Transverse colon (tissue), 4 donors: ENCODE results near the gene USP47. TPM values are rescaled to one million over a fixed set of nuclear protein-coding genes. Genes with fewer than 3 reads are reported as not detected.

Experiments
- DNase-seq: peaks from one replicate; pipeline ENCODE4 v3.0.0-alpha.2; 2019
- H3K27ac ChIP-seq, 4 donors: fragments of 200-600 bp; sonication (generic); 2 replicates each; pipeline ENCODE4 v1.5.1; 2016 to 2018; ENCODE audit warnings: inconsistent platforms in 4 of 4
- H3K27me3 ChIP-seq: fragments of 200-600 bp; sonication (generic); 2 replicates; pipeline ENCODE4 v1.5.1; 2017; ENCODE audit warnings: inconsistent platforms
- H3K36me3 ChIP-seq, 4 donors: fragments of 200-600 bp; sonication (generic); 2 replicates each; pipeline ENCODE4 v1.5.1; 2017 to 2019; ENCODE audit warnings: inconsistent platforms in 4 of 4
- H3K4me1 ChIP-seq, 4 donors: fragments of 200-600 bp; sonication (generic); 2 replicates each; pipeline ENCODE4 v1.5.1; 2017 to 2020; ENCODE audit warnings: inconsistent platforms in 4 of 4
- H3K4me3 ChIP-seq, 4 donors: fragments of 200-600 bp; sonication (generic); 1 replicate in 1 of 4; 2 replicates in 3 of 4; pipeline versions ENCODE4 v1.5.1 to v1.6.1; 2017 to 2019; ENCODE audit warnings: inconsistent platforms in 4 of 4
- H3K9me3 ChIP-seq, 2 donors: fragments of 200-600 bp; sonication (generic); 2 replicates each; pipeline ENCODE4 v1.5.1; 2017 to 2019; ENCODE audit warnings: inconsistent platforms in 2 of 2
- EP300 ChIP-seq: sonication (generic); formaldehyde crosslinking; IDR thresholded peaks from one replicate; pipeline ENCODE4 v1.6.1; 2017; ENCODE audit warnings: antibody characterized with exemption, low read depth
- POLR2A ChIP-seq: fragments of 450-650 bp; IDR thresholded peaks from one replicate; pipeline ENCODE4 v1.6.1; 2016; ENCODE audit warnings: antibody characterized with exemption, mild to moderate bottlenecking, moderate library complexity
- POLR2AphosphoS5 ChIP-seq, 3 donors: sonication (generic); formaldehyde crosslinking; IDR thresholded peaks; one replicate each; pipeline ENCODE4 v1.6.1; 2016; ENCODE audit warnings: antibody characterized with exemption in 3 of 3
- WGBS, 2 donors: methylation state at CpG; one replicate each; pipeline ENCODE4 v1.1.5; 2018; ENCODE audit warnings: low coverage in 1 of 2; 5-methylcytosine and 5-hydroxymethylcytosine counted together
- in situ Hi-C, 4 donors: fragments of 200-750 bp; cut with MboI; loops; one replicate each; pipeline versions ENCODE4 v1.15.0 to v1.15.1; 2017; ENCODE audit warnings: low sequenced_read_pairs in 3 of 4, low pct_ligation_motif_present in 1 of 4, low pct_unique_long_range_greater_than_20kb in 1 of 4
- intact Hi-C: fragments of 100-400 bp; cut with DNase I; formaldehyde crosslinking; loops from one replicate; pipeline ENCODE4 v1.15.1; 2023; ENCODE audit warnings: low total_unique reads
- total RNA-seq, 4 donors: library from RNA; depleted of rRNA; stranded (reverse); fragments of >200 nt; gene quantifications; one replicate each; pipeline ENCODE4 v1.1.0, GENCODE V29; 2016
- TF ChIP-seq, protein P1 (sequence below), 5 experiments: fragments of 200-600 bp in 3 of 5; fragments of 450-650 bp in 2 of 5; sonication (generic) in 3 of 5; IDR thresholded peaks; 1 replicate in 2 of 5; 2 replicates in 3 of 5; pipeline ENCODE4 v1.5.1; 2016 to 2017; ENCODE audit warnings: antibody characterized with exemption in 5 of 5, inconsistent platforms in 3 of 5, mild to moderate bottlenecking in 2 of 5, moderate library complexity in 1 of 5

USP47 gene
- total RNA-seq, 4 donors from 2014 or later = 42.6 to 85.1 (median 57.3) TPM

DNA sequence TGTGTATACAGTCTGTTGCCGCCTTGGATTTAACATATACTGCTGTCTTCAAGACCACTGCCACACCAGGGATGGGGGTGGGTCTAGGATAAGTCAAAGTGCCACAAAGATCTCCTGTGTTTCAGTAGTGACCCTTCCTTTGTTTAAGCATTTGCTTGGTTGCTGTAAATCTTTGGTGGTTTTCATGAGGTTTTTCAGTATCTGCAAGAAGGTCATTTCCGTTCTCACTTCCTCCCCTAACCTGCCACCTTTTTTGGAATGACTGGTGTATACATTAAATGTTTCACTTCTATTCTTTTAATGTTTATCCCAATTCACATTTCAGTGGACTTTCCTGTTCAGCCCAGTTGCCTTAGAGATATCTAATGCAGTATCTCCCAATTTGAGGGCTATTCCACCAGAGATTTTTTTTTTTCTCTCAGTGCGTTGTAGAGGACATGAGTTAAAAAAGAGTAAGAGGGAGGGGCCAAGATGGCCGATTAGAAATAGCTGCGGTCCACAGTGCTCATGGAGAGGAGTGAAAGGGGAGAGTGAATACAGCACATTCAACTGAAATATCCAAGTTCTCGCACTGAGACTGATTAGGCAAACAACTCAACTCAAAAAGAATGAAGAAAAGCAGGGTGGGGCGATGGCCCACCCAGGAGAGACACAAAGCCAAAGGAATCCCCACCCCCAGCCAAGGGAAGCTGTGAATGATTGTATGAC is 43.2 kb downstream of the USP47 start:
- Histone ChIP-seq H3K4me1 (peaks cover 0 to 23% (median 0%) of the 10 kb centered on the region in 4 donors), H3K4me3 (no peak overlapping the region), H3K36me3 (peaks cover 0 to 43% (median 18%) of the 10 kb centered on the region in 4 donors), H3K9me3 (no peaks in the 10 kb centered on the region), H3K27me3 (no peaks in the 10 kb centered on the region), H3K27ac (no peak overlapping the region)
- no peak for TF ChIP-seq EP300
- TF ChIP-seq POLR2AphosphoS5 (IDR thresholded peaks at IDR 0.05) = no peak
- TF ChIP-seq, protein P1, sequence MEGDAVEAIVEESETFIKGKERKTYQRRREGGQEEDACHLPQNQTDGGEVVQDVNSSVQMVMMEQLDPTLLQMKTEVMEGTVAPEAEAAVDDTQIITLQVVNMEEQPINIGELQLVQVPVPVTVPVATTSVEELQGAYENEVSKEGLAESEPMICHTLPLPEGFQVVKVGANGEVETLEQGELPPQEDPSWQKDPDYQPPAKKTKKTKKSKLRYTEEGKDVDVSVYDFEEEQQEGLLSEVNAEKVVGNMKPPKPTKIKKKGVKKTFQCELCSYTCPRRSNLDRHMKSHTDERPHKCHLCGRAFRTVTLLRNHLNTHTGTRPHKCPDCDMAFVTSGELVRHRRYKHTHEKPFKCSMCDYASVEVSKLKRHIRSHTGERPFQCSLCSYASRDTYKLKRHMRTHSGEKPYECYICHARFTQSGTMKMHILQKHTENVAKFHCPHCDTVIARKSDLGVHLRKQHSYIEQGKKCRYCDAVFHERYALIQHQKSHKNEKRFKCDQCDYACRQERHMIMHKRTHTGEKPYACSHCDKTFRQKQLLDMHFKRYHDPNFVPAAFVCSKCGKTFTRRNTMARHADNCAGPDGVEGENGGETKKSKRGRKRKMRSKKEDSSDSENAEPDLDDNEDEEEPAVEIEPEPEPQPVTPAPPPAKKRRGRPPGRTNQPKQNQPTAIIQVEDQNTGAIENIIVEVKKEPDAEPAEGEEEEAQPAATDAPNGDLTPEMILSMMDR (IDR thresholded peaks at IDR 0.05) = no peak
- TF ChIP-seq POLR2A = no peak
- WGBS, 2 donors = 89 to 93% methylated on average over 5 to 7 of the region's 7 CpGs
- DNase-seq = no peak
- in situ Hi-C loops (no loop called here), intact Hi-C loops (no loop called here)

DNA sequence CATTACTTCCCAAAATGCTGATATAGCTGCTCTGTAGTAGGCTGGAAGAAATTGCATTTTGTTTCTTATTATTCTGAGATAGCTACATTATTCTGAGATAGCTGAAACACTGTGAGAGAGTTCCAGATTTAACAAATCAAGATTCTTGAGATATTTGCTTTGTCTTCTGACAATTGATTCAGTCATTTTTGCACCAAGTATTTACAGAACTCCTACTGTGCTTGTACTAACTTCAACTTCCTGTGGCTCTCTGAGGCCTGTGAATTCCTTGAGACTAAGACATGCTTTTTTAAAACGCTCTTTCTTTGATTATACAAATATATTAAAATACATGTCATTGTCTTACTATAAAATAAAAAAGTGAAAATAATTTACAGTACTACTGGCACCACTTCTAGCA is 52.7 kb downstream of the USP47 start:
- intact Hi-C loops (no loop called here), in situ Hi-C loops (no loop called here)
- WGBS, 2 donors = 81 to 90% methylated on average over 1 of the region's 1 CpG
- TF ChIP-seq EP300 (no peak), POLR2A (no peak), POLR2AphosphoS5 (IDR thresholded peaks at IDR 0.05) (no peak)
- TF ChIP-seq, protein P1 (IDR thresholded peaks at IDR 0.05) = no peak
- no peaks in the 10 kb centered on the region for H3K9me3 ChIP-seq
- no peaks in the 10 kb centered on the region for H3K4me1 ChIP-seq
- peaks cover 0 to 16% (median 0%) of the 10 kb centered on the region in 4 donors for H3K36me3 ChIP-seq
- H3K27me3 ChIP-seq = no peaks in the 10 kb centered on the region
- no peak overlapping the region for H3K4me3 ChIP-seq
- H3K27ac ChIP-seq = no peak overlapping the region
- no peak for DNase-seq

DNA sequence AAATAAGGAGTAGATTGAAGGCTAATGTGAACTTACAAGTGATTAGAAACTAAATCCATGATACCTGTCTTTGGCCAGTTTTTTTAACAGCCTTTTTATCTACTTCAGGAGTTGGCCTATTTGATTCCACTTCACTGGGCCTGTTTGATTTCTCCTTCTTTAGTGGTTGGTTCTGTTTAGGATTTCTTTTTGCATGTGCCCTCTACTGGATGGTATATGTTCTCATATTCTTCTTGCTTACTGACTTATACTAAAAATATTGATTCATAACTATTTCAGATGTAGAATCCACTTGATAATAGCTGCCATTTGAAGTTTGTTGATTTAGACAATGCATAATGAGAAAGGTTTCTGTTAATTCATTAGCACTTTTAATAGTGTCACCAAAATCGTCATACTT is 53.9 kb downstream of the USP47 start:
- TF ChIP-seq, protein P1 (IDR thresholded peaks at IDR 0.05) = no peak
- TF ChIP-seq POLR2A (no peak), EP300 (no peak), POLR2AphosphoS5 (IDR thresholded peaks at IDR 0.05) (no peak)
- no peak overlapping the region for H3K27ac ChIP-seq
- 88 to 90% methylated on average over 1 of the region's 1 CpG for WGBS, 2 donors
- H3K4me3 ChIP-seq = no peak overlapping the region
- peaks cover 0 to 16% (median 0%) of the 10 kb centered on the region in 4 donors for H3K36me3 ChIP-seq
- in situ Hi-C loops (no loop called here), intact Hi-C loops (no loop called here)
- no peak for DNase-seq
- no peaks in the 10 kb centered on the region for H3K9me3 ChIP-seq
- H3K4me1 ChIP-seq = no peaks in the 10 kb centered on the region
- no peaks in the 10 kb centered on the region for H3K27me3 ChIP-seq

DNA sequence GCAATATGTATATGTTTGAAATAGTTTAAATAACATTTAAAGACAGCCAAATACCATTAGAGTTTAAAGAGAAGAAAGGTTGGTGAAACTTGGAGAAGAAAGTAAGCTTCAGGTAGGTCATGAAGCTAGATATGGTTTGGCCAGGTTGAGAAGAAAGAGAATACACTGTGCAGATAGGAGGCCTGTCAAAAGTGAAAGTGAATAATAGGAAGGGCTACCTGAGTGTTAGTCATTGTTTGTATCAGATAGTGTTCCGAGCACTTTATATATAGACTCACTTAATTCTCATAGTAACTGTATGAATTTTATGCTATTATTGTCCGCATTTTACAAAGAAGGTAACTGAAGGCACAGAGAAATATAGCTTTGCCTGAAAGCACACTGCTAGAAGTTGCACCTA is 56.9 kb downstream of the USP47 start:
- Histone ChIP-seq H3K27ac (no peak overlapping the region), H3K4me1 (no peaks in the 10 kb centered on the region), H3K9me3 (no peaks in the 10 kb centered on the region), H3K4me3 (no peak overlapping the region), H3K27me3 (no peaks in the 10 kb centered on the region), H3K36me3 (peaks cover 0 to 15% (median 6%) of the 10 kb centered on the region in 4 donors)
- in situ Hi-C loops = no loop called here
- DNase-seq = no peak
- TF ChIP-seq POLR2A (no peak), POLR2AphosphoS5 (IDR thresholded peaks at IDR 0.05) (no peak), EP300 (no peak)
- TF ChIP-seq, protein P1 (IDR thresholded peaks at IDR 0.05) = no peak
- intact Hi-C loops = no loop called here
- WGBS, 2 donors = 66 to 88% methylated on average over 2 of the region's 2 CpGs
